PFSK-1 (cell line): Measurements from ENCODE around the gene NF2.

Experiments used
- POLR2AphosphoS5 ChIP-seq: IDR thresholded peaks from 2 replicates; pipeline ENCODE4 v1.6.1; 2012; ENCODE audit warnings: low read depth, mild to moderate bottlenecking, control low read depth, low read length, moderate library complexity
- REST ChIP-seq, 2 experiments: IDR thresholded peaks; 2 replicates each; pipeline versions ENCODE4 v1.6.1 to v1.8.0; 2011 to 2012; ENCODE audit warnings: low read depth in 2 of 2, low read length in 2 of 2, control low read depth in 1 of 2, inconsistent platforms in 1 of 2, mild to moderate bottlenecking in 1 of 2, moderate library complexity in 1 of 2; ENCODE audit not compliant: insufficient read depth in 1 of 2
- TAF1 ChIP-seq: IDR thresholded peaks from 2 replicates; pipeline ENCODE4 v1.6.1; 2012; ENCODE audit warnings: low read length, control low read depth, borderline replicate concordance; ENCODE audit not compliant: insufficient read depth

- no peak for TF ChIP-seq REST (IDR thresholded peaks at IDR 0.05; ENCODE audit: insufficient read depth in 1 of 2, low read depth in 2 of 2, low read length in 2 of 2)
- no peak for TF ChIP-seq POLR2AphosphoS5
- no peak for TF ChIP-seq TAF1
Observed at GRCh38 chr22:29734406-29734805, 131.0 kb downstream of the NF2 start.
